Loucy (cell line): Measurements from ENCODE around the gene TIMP2.

Source experiments
- H2AFZ ChIP-seq: fragments of 200-600 bp; sonication (generic); 2 replicates; pipeline ENCODE4 v1.6.0; 2016; ENCODE audit warnings: antibody characterized with exemption, mild to moderate bottlenecking, low read length, moderate library complexity
- H3F3A ChIP-seq: fragments of 200-600 bp; 2 replicates; pipeline ENCODE4 v1.6.0; 2016; ENCODE audit warnings: antibody characterized with exemption, low read depth, mild to moderate bottlenecking
- H3K27me3 ChIP-seq: fragments of 200-600 bp; sonication (generic); 2 replicates; pipeline ENCODE4 v1.6.1; 2014; ENCODE audit warnings: low read length, mild to moderate bottlenecking; ENCODE audit not compliant: insufficient read depth, poor library complexity, severe bottlenecking
- H3K36me3 ChIP-seq: fragments of 200-600 bp; sonication (generic); 2 replicates; pipeline ENCODE4 v1.6.1; 2016; ENCODE audit warnings: low read length; ENCODE audit not compliant: insufficient read depth
- H3K4me1 ChIP-seq: fragments of 200-600 bp; sonication (generic); 2 replicates; pipeline ENCODE4 v1.5.1; 2014; ENCODE audit warnings: low read length, mild to moderate bottlenecking; ENCODE audit not compliant: insufficient read depth, poor library complexity, severe bottlenecking
- H3K4me2 ChIP-seq: fragments of 200-600 bp; sonication (generic); 2 replicates; pipeline ENCODE4 v1.6.0; 2014; ENCODE audit warnings: antibody characterized with exemption, low read length, low read depth, mild to moderate bottlenecking; ENCODE audit not compliant: poor library complexity, severe bottlenecking
- H3K4me3 ChIP-seq: fragments of 200-600 bp; sonication (generic); 2 replicates; pipeline ENCODE4 v1.5.1; 2014; ENCODE audit warnings: low read length, mild to moderate bottlenecking, mixed read lengths; ENCODE audit not compliant: poor library complexity, severe bottlenecking
- H3K79me2 ChIP-seq: fragments of 200-600 bp; sonication (generic); 2 replicates; pipeline ENCODE4 v1.6.1; 2014; ENCODE audit warnings: low read length; ENCODE audit not compliant: insufficient read depth
- H3K9ac ChIP-seq: fragments of 200-600 bp; sonication (generic); 2 replicates; pipeline ENCODE4 v1.6.0; 2014; ENCODE audit warnings: mild to moderate bottlenecking, low read depth, low read length, moderate library complexity; ENCODE audit not compliant: poor library complexity, severe bottlenecking
- H3K9me2 ChIP-seq: fragments of 200-600 bp; sonication (generic); replicated peaks from 2 replicates; pipeline ENCODE4 v1.6.1; 2016; ENCODE audit warnings: low read depth, low read length, mixed read lengths
- H3K9me3 ChIP-seq: fragments of 200-600 bp; sonication (generic); 2 replicates; pipeline ENCODE4 v1.6.1; 2014; ENCODE audit warnings: mild to moderate bottlenecking, antibody characterized with exemption, low read length, low read depth; ENCODE audit not compliant: insufficient read depth
- H4K20me1 ChIP-seq: fragments of 200-600 bp; sonication (generic); 2 replicates; pipeline ENCODE4 v1.6.0; 2014; ENCODE audit warnings: antibody characterized with exemption, low read length, mild to moderate bottlenecking; ENCODE audit not compliant: insufficient read depth, poor library complexity, severe bottlenecking
- CTCF ChIP-seq: fragments of 200-600 bp; sonication (generic); conservative IDR thresholded peaks from 2 replicates; pipeline ENCODE4 v1.5.1; 2014; ENCODE audit warnings: mild to moderate bottlenecking, antibody characterized with exemption, low read length
- EZH2phosphoT487 ChIP-seq: fragments of 200-600 bp; IDR thresholded peaks from 2 replicates; pipeline ENCODE4 v1.6.1; 2018; ENCODE audit warnings: antibody characterized with exemption, mild to moderate bottlenecking, moderate library complexity, borderline replicate concordance

TIMP2 gene

DNA sequence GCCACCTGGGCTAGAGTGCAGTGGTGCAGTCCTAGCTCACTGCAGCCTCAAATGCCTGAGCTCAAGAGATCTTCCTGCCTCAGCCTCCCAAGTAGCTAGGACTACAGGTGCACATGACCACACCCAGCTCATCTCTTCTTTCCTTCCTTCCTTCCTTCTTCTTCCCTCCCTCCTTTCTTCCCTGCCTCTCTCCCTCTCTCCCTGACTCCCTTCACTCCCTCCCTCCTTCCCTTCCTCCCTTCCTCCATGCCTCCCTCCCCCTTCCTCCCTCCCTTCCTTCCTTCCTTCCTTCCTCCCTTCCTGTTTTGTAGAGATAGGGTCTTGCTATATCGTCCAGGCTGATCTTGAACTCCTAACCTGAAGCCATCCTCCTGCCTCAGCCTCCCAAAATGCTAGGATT is 61.1 kb downstream of the TIMP2 start:
- Histone ChIP-seq H3F3A (no peaks in the 10 kb centered on the region), H3K4me1 (no peaks in the 10 kb centered on the region), H3K79me2 (no peaks in the 10 kb centered on the region), H3K9me3 (no peaks in the 10 kb centered on the region), H2AFZ (no peak overlapping the region), H4K20me1 (no peaks in the 10 kb centered on the region), H3K9me2 (no peaks in the 10 kb centered on the region), H3K27me3 (no peaks in the 10 kb centered on the region), H3K9ac (no peak overlapping the region), H3K4me2 (no peak overlapping the region), H3K4me3 (no peak overlapping the region), H3K36me3 (no peaks in the 10 kb centered on the region)
- TF ChIP-seq CTCF (no peak), EZH2phosphoT487 (no peak)

GRCh38 chr17:78862073-78863023 is 62.8 kb downstream of the TIMP2 start:
- Histone ChIP-seq H4K20me1 (no peaks in the 10 kb centered on the region), H3F3A (no peaks in the 10 kb centered on the region), H3K9me3 (no peaks in the 10 kb centered on the region), H2AFZ (no peak overlapping the region), H3K9ac (no peak overlapping the region), H3K4me3 (no peak overlapping the region), H3K9me2 (no peaks in the 10 kb centered on the region), H3K27me3 (no peaks in the 10 kb centered on the region), H3K79me2 (no peaks in the 10 kb centered on the region), H3K4me1 (no peaks in the 10 kb centered on the region), H3K4me2 (no peak overlapping the region), H3K36me3 (no peaks in the 10 kb centered on the region)
- TF ChIP-seq EZH2phosphoT487 (no peak), CTCF (no peak)

GRCh38 chr17:78861229-78861628 is 64.0 kb downstream of the TIMP2 start:
- no peaks in the 10 kb centered on the region for H3K4me1 ChIP-seq
- no peaks in the 10 kb centered on the region for H3K9me3 ChIP-seq
- H3F3A ChIP-seq, result no peaks in the 10 kb centered on the region
- no peaks in the 10 kb centered on the region for H3K36me3 ChIP-seq
- no peak overlapping the region for H3K4me2 ChIP-seq
- no peak for TF ChIP-seq EZH2phosphoT487
- H3K4me3 ChIP-seq, result no peak overlapping the region
- no peaks in the 10 kb centered on the region for H3K27me3 ChIP-seq
- no peaks in the 10 kb centered on the region for H4K20me1 ChIP-seq
- H3K9ac ChIP-seq, result no peak overlapping the region
- no peaks in the 10 kb centered on the region for H3K79me2 ChIP-seq
- no peaks in the 10 kb centered on the region for H3K9me2 ChIP-seq
- H2AFZ ChIP-seq, result no peak overlapping the region
